Endothelial cell (in vitro differentiated cells): Measurements from ENCODE around the gene KDM4C. TPM values are rescaled to one million over a fixed set of nuclear protein-coding genes. Genes with fewer than 3 reads are reported as not detected.

Experiments
- DNase-seq: peaks from one replicate; pipeline ENCODE4 v3.0.0; 2021; ENCODE audit warnings: low spot score
- H3K27ac Mint-ChIP-seq: one replicate; pipeline ENCODE4 v1.8.0; 2021; ENCODE audit warnings: mixed read lengths, inconsistent platforms; ENCODE audit not compliant: unreplicated experiment
- H3K27me3 Mint-ChIP-seq: one replicate; pipeline ENCODE4 v1.8.0; 2021; ENCODE audit warnings: mild to moderate bottlenecking, moderate library complexity, mixed read lengths, inconsistent platforms; ENCODE audit not compliant: unreplicated experiment
- H3K36me3 Mint-ChIP-seq: one replicate; pipeline ENCODE4 v1.8.0; 2021; ENCODE audit warnings: mild to moderate bottlenecking, low read depth, mixed read lengths, inconsistent platforms; ENCODE audit not compliant: unreplicated experiment
- H3K4me1 Mint-ChIP-seq: one replicate; pipeline ENCODE4 v1.8.0; 2021; ENCODE audit warnings: mild to moderate bottlenecking, mixed read lengths, inconsistent platforms; ENCODE audit not compliant: unreplicated experiment
- H3K4me3 Mint-ChIP-seq: one replicate; pipeline ENCODE4 v1.8.0; 2021; ENCODE audit warnings: mild to moderate bottlenecking, mixed read lengths, inconsistent platforms; ENCODE audit not compliant: unreplicated experiment
- H3K9me3 Mint-ChIP-seq: one replicate; pipeline ENCODE4 v1.8.0; 2021; ENCODE audit warnings: mixed read lengths, inconsistent platforms; ENCODE audit not compliant: unreplicated experiment
- total RNA-seq: library from RNA; stranded (reverse); fragmentation: NEBNext Ultra II Directional; extraction: Animal tissue kit (Norgen Biotek cat#: 25700); gene quantifications from one replicate; pipeline ENCODE4 v1.2.1, GENCODE V29; 2021; ENCODE audit not compliant: unreplicated experiment
- TF ChIP-seq, protein P1 (sequence below): fragments of 200-600 bp; sonication (generic); IDR thresholded peaks from one replicate; pipeline ENCODE4 v1.5.0; 2021; ENCODE audit warnings: antibody characterized with exemption; ENCODE audit not compliant: unreplicated experiment

Gene KDM4C
- total RNA-seq, 1 donor from 2014 or later: 21.0 TPM

DNA sequence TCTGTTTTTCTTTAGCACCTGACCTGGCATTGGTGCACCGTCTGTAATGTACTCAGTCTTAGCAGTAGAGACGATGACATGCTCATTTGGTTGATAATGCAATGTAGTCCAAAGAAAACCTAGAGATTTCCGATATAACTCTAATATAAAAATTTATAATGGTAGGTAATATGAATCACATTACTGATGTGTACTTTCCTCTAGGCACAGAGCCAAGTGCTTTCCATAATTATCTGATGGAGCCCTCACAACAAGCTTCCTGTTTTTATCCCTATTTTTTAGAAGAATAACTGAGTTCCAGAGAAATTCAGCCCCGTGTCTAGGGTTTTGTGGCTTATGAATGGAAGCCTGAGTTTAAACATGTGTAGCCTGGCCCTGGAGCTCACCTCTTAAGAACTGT lies 53.7 kb downstream of the KDM4C start:
- Mint-ChIP-seq H3K4me3 (no peak overlapping the region), H3K4me1 (no peaks in the 10 kb centered on the region)
- no peak for DNase-seq

DNA sequence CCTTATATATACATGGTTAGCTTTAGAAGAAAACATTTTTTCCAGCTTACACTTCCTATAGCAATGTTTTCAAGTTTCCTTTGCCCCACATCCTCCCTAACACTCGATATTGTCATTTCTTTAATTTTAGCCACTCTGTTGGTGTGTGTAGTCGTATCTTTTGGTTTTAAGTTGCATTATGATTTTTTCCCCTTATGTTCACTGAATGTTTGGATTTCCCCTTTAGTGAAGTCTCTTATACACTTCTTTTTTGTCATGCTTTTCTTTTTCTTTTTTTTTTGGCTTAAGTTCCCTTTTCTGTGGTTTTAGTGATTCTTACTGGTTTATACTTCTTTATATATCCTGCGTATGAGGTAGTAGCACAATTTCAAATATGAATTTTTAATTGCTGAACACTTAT lies 58.8 kb downstream of the KDM4C start:
- no peaks in the 10 kb centered on the region for H3K9me3 Mint-ChIP-seq
- no peaks in the 10 kb centered on the region for H3K36me3 Mint-ChIP-seq
- TF ChIP-seq, protein P1, sequence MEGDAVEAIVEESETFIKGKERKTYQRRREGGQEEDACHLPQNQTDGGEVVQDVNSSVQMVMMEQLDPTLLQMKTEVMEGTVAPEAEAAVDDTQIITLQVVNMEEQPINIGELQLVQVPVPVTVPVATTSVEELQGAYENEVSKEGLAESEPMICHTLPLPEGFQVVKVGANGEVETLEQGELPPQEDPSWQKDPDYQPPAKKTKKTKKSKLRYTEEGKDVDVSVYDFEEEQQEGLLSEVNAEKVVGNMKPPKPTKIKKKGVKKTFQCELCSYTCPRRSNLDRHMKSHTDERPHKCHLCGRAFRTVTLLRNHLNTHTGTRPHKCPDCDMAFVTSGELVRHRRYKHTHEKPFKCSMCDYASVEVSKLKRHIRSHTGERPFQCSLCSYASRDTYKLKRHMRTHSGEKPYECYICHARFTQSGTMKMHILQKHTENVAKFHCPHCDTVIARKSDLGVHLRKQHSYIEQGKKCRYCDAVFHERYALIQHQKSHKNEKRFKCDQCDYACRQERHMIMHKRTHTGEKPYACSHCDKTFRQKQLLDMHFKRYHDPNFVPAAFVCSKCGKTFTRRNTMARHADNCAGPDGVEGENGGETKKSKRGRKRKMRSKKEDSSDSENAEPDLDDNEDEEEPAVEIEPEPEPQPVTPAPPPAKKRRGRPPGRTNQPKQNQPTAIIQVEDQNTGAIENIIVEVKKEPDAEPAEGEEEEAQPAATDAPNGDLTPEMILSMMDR: no peak
- no peaks in the 10 kb centered on the region for H3K4me1 Mint-ChIP-seq
- H3K4me3 Mint-ChIP-seq: no peak overlapping the region
- no peak for DNase-seq
- no peak overlapping the region for H3K27ac Mint-ChIP-seq
- no peaks in the 10 kb centered on the region for H3K27me3 Mint-ChIP-seq

More for the DNA sequence above, 53.7 kb downstream of the KDM4C start:
- Mint-ChIP-seq H3K27ac (no peak overlapping the region), H3K27me3 (no peaks in the 10 kb centered on the region), H3K36me3 (peaks cover 4% of the 10 kb centered on the region), H3K9me3 (no peaks in the 10 kb centered on the region)
- TF ChIP-seq, protein P1: no peak

DNA sequence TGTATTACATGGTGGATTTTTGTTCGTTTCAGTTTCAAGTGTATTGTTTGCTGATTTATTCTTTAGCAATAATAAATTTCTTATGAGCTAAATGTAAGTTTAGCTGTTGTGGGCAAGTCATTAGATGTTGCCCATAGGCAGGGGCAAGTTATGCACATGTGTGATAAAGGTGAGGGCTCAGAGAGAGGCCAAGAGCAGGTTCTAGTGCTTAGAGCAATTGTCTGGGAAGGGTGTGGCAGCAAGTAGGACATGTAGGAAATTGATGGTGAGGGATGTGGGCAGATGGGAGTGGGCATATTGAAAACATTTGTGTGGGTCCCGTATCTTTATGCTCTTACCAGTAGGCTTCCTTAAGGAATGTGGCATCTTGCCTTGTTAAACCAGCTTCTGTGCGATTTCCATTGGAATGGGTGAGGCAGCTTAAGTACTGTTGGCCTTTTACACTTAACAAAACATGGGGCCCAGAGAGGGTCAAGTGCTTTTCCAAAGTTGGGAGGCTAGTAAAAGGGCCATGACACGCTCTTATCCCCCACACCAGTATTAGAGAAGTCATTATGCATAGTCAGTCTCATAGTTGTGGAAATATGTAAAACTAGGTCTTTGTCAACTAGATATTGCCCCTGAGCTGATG lies 60.6 kb downstream of the KDM4C start:
- no peak overlapping the region for H3K27ac Mint-ChIP-seq
- no peaks in the 10 kb centered on the region for H3K27me3 Mint-ChIP-seq
- no peaks in the 10 kb centered on the region for H3K4me1 Mint-ChIP-seq
- H3K36me3 Mint-ChIP-seq: no peaks in the 10 kb centered on the region
- no peak for DNase-seq
- TF ChIP-seq, protein P1: no peak
- H3K9me3 Mint-ChIP-seq: no peaks in the 10 kb centered on the region
- H3K4me3 Mint-ChIP-seq: no peak overlapping the region

- no peak for DNase-seq
- Mint-ChIP-seq H3K27me3 (no peaks in the 10 kb centered on the region), H3K27ac (no peak overlapping the region), H3K9me3 (no peaks in the 10 kb centered on the region), H3K36me3 (no peaks in the 10 kb centered on the region), H3K4me3 (no peak overlapping the region), H3K4me1 (no peaks in the 10 kb centered on the region)
- TF ChIP-seq, protein P1: no peak
These were observed 61.3 kb downstream of the KDM4C start for GRCh38 chr9:6819112-6819511.

GRCh38 chr9:6819529-6819928 lies 61.8 kb downstream of the KDM4C start:
- H3K27me3 Mint-ChIP-seq: no peaks in the 10 kb centered on the region
- no peaks in the 10 kb centered on the region for H3K9me3 Mint-ChIP-seq
- DNase-seq: no peak
- TF ChIP-seq, protein P1: no peak
- H3K4me1 Mint-ChIP-seq: no peaks in the 10 kb centered on the region
- no peaks in the 10 kb centered on the region for H3K36me3 Mint-ChIP-seq
- H3K4me3 Mint-ChIP-seq: no peak overlapping the region
- H3K27ac Mint-ChIP-seq: no peak overlapping the region
